HG02623 (cell line): ENCODE measurements around the gene FADS2.

ENCODE experiments used
- ATAC-seq: cut with Tn5 transposase; IDR thresholded peaks from one replicate; pipeline ENCODE4 v1.9.1; 2021; ENCODE audit warnings: moderate library complexity; ENCODE audit not compliant: unreplicated experiment

The FADS2 gene

GRCh38 chr11:61817471-61818202 is 10.5 kb upstream of the FADS2 start:
- no peak for ATAC-seq

GRCh38 chr11:61820174-61820573 is 7.9 kb upstream of the FADS2 start:
- ATAC-seq: no peak

GRCh38 chr11:61826930-61827570 is 1.1 kb upstream of the FADS2 start:
- peak; percentile 5 for ATAC-seq

- no peak for ATAC-seq
These were observed 204 bp downstream of the FADS2 start for GRCh38 chr11:61828379-61828628.

- ATAC-seq: no peak
These were observed 718 bp downstream of the FADS2 start for GRCh38 chr11:61828629-61829407.

GRCh38 chr11:61829806-61830205 is 1.7 kb downstream of the FADS2 start:
- no peak for ATAC-seq

GRCh38 chr11:61830237-61831105 is 2.4 kb downstream of the FADS2 start:
- no peak for ATAC-seq

GRCh38 chr11:61832207-61832606 is 4.1 kb downstream of the FADS2 start:
- no peak for ATAC-seq

GRCh38 chr11:61832754-61833153 is 4.7 kb downstream of the FADS2 start:
- no peak for ATAC-seq

- ATAC-seq: no peak
These were observed 5.4 kb downstream of the FADS2 start for GRCh38 chr11:61833471-61833870.

- ATAC-seq: no peak
These were observed 5.8 kb downstream of the FADS2 start for GRCh38 chr11:61833926-61834277.

- ATAC-seq: peak; percentile 88
These were observed 6.4 kb downstream of the FADS2 start for GRCh38 chr11:61834278-61835048.

- ATAC-seq: no peak
These were observed 8.1 kb downstream of the FADS2 start for GRCh38 chr11:61836193-61836592.

GRCh38 chr11:61837411-61838005 is 9.4 kb downstream of the FADS2 start:
- ATAC-seq: no peak

- no peak for ATAC-seq
These were observed 10.4 kb downstream of the FADS2 start for GRCh38 chr11:61838501-61838900.

- ATAC-seq: no peak
These were observed 10.8 kb downstream of the FADS2 start for GRCh38 chr11:61838921-61839320.

GRCh38 chr11:61839742-61840141 is 11.6 kb downstream of the FADS2 start:
- no peak for ATAC-seq

GRCh38 chr11:61840371-61840770 is 12.3 kb downstream of the FADS2 start:
- ATAC-seq: no peak

- ATAC-seq: no peak
These were observed 13.8 kb downstream of the FADS2 start for GRCh38 chr11:61841636-61842527.
